Stimulated activated CD4-positive, alpha-beta T cell treated with anti-CD3 and anti-CD28 coated beads, TNF-alpha, amount 100 ng/mL, for 24 hours (primary cell): ENCODE measurements around the gene TLK1.
"Not testable (repeated sequence)": the region's sequence is repeated elsewhere in the genome, so short reads cannot be mapped to it uniquely, and the experiment has no call there.

Experiments used
- DNase-seq, 3 experiments: peaks; one replicate each; pipeline ENCODE4 v3.0.0-alpha.2; 2020; ENCODE audit warnings: low read depth in 3 of 3

Gene TLK1

DNA sequence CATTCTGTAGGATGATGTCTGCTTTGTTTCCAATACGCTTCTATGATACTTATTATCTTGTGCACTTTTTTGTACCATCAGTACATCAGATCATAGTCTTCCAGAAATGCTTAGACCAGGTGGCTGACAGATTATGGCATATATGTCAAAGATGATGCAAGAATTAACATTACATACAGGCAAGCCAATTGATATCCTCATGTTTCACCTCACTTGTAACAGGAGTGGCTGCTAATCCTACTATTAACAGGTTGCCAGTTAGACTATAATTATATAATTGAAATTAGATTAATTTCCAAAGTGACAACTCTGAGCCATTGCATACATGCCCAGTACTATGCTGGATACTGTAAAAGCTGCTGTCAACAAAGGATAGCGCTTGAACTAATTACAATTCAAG is 77.2 kb downstream of the TLK1 start:
- DNase-seq, result no peak

DNA sequence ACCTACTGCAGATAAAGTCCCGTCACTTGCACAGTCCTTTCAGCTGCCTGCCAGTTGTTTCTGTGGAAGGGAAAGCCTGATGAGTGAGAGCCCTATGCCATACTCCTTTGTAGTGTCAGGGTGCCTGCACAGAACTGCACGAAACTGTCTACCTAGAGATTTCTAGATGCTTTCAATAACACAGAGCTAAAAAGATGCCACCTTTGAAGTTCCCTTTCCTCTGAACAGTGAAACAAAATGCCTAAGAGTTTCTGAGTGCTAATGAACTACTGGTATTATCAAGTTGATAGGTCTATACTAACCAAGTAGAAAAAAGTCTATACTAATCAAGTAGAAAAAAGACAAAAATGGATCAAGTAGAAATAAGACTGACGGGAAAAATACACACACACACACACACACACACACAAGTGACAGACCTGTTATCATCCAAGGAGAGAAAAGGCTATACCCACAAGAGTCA is 79.0 kb downstream of the TLK1 start:
- no peak for DNase-seq

DNA sequence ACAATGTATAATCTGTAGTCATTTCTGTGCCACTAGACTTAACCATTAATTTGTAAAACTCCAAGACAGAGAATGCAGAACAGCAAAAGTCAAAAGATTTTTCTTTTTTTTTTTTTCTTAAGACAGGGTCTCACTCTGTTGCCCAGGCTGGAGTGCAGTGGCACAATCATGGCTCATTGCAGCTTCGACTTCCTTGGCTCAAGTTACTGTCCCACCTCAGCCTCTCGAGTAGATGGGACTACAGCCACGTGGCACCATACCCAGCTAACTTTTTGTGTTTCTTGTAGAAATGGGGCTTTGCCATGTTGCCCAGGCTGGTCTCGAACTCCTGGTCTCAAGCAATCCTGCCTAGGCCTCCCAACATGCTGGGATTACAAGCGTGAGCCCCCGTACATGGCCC is 80.1 kb downstream of the TLK1 start:
- DNase-seq, result no peak

DNA sequence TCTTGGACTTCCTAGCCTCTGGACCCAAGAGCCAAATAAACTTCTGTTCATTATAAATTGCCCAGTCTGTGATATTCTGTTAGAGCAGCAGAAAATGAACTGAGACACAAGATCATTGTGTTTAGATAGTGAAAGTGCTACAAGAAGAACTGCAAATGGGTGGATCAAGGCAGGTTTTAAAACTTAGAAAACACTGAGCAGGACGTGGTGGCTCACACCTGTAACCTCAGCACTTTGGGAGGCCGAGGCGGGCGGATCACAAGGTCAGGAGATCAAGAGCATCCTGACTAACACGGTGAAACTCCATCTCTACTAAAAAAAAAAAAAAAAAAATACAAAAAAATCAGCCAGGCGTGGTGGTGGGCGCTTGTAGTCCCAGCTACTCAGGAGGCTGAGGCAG is 84.3 kb downstream of the TLK1 start:
- not testable (repeated sequence) for DNase-seq

DNA sequence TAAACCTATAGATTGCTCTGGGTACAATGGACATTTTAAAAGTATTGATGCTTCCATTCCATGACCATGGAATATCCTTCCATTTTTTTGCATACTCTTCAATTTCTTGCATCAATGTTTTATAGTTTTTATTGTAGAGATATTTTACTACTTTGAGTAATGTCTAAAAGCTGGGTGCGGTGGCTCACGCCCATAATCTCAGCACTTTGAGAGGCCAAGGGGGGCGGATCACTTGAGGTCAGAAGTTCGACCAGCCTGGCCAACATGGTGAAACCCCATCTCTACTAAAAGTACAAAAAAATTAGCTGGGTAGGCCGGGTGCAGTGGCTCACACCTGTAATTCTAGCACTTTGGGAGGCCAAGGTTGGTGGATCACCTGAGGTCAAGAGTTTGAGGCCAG is 88.5 kb downstream of the TLK1 start:
- no peak for DNase-seq

DNA sequence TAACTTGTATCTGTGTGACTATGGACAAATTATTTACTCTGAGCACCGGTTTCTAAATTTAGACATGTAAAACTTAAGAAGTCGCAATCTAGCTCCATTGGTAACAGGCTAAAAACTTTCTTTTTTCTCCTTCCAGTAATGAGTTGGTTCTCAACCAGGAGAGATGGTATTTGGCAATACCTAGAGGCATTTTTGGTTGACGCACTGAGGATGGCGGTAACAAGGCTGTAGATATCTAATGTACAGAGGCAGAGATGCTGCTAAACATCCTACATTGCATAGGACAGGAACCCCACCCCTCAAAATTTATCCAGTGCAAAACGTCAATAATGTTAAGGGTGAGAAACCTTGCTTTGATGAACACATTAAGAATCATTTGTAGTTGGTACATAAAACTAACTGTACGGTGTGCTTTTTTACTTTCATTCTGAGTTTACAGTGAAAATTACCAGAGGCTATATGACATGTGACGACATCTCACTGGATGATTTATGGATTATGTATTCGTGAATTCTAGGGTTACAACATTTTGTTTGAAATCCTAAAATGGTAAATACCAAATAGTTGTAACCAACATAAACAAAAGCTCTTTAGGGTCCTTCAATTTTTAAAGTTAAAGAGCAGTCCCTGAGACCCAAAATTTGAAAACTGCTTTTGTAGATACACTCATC is 91.3 kb downstream of the TLK1 start:
- no peak for DNase-seq

DNA sequence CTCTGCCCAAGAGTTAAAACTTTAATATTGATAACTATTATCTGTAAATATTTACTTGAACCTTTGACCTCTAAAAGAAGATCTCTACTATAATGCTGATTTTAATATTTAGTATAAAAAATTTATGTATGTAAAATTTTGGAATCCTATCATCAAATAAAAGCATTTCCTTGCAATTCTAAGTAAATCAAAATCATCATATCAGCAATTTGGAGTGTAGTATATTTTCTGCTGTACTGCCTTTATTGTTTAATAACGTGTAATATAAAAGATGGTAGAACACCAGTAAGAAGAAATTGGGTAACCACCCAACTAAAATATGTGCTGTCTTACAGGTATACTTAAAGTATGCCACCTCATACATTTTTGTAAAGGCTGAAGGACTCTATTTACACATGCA is 94.6 kb downstream of the TLK1 start:
- no peak for DNase-seq

DNA sequence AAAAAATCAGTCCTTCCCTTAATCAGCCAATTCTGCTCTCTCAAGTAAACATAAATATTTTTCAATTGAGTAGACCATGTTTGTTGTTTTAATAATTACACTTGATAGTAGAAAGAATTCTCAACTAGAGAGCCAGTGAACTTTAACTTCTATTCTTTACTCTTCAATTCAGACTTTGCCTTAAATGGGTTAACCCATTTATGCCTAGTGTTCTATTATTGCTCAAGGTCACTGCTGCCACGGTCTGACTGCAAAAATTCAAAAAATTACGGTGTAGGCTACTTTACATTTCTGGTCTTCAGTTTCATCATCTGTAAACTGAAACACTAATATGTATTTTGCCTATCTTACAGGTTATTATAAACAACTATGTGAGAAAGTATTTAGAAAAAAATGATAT is 103.1 kb downstream of the TLK1 start:
- DNase-seq, result no peak

DNA sequence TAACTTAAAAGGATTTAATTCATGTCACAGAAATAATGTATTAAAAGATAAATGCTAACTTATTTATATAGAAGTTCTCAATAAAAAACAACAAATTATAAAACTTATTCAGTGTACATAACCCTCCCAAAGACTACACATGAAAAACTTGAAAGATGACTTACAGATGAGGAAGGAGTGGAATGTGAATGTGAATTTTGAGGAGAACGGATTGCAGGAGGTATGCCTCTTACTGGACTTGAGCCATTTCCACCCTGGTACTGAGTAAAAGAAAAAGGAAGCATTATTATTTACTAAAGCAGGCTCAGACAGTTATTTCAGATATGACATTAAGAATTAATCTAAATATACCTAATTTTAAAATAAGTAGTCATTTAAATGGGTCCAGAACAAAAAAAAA is 104.4 kb downstream of the TLK1 start:
- no peak for DNase-seq

DNA sequence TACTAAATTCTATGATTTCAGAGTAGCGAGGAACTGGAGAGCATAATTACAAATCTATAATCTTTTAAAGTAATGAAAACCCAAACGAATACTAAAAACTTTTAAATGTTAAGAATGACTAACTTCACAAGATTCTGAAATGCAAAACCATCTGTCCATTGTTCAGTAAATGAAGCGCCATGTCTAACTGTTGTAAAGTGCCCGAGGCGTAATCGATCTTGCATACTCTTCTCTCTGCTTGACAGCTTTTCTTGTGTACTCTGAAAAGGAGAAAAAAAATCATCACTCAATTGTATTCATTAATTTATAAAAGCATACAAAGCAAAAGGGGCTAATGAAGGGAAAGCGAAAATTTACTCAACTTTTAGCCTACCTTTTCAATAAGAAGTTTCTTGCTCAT is 111.0 kb downstream of the TLK1 start:
- DNase-seq, result no peak

DNA sequence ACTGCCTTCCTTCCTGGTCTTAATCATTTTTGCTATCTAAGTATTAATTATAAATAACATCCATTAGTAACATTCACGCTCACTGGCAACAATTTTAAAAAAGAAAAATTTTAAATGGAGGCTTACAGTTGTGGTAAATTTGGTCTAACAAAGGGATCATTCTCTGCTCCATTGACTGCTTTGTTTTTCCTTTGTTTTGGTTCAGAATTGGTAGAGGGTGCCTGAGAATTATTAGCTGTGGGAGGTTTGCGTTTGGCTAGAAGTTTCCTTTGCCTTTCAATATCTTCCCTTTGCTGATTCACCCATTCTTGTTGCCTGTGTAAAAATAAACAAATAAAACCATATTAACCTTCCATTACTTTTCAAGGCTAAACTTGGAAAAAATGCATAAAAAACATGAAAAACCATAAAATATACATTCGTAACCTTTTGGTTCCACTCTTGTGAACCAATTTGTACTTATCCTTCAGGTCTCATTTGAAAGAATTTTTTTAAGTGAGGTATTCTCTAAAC is 114.6 kb downstream of the TLK1 start:
- DNase-seq, result no peak

DNA sequence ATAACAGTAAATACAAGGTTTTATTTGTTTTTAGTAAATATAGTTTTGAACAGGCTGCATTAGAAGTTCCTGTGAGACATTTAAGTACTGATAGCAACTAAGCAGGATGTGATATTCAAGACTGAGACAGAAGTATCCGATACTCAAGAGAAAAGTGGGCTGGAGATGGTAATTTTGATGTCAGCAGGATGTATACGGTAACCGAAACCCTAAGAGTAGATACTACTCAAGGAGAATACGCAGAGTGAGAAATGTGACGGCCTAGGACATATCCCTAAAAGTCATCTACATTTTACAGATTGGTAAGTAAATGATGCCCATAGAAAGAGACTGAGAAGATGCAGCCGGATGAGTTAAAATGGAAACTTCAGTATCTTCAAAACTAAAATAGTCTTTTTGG is 116.3 kb downstream of the TLK1 start:
- DNase-seq, result no peak

DNA sequence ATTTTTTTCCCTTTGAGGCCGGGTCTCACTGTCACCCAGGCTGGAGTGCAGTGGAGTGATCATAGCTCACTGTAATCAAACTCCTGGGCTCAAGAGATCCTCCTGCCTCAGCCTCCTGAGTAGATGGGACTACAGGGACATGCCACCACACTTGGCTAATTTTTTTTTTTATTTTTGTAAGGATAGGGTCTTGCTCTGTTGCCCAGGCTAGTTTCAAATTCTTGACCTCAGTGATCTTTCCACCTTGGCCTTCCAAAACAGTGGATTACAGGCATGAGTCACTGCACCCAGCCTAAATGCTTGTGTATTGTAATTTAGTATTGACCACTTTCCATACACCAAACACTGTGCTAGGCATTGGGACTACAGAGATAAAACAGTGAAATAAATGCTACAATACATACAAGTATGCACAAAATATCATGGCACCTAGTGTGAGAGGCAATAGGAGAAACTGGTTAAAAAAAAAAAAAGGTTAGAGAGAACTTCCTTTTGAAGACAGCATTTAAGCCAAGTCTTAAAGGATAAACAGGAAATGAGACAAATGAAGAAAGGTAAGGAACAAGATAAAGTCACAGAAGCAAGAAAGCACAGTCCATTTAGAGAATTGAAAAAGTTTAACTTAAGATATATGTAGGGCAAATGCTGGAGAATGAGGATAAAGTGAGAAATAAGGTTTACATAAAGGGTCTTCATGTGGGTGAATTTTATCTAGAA is 118.3 kb downstream of the TLK1 start:
- DNase-seq, result no peak

DNA sequence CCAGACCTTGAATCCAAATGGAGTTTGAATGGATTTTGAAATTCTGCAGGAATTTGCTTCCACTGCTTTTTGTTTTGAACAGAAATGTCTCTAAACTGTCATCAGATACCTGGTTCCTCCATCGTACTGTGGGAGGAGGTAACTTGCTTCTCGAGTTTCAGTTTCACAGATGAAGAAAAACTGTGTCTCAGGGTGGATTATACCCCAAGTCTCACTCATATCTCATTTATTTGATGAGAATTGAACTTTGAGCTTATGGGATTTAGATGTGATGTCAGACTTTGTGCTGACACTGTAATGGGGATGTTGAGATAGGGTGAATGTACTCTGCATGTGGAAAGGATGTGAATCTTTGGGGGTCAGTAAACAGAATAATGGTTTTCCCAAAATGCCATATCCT is 124.2 kb downstream of the TLK1 start:
- no peak for DNase-seq

DNA sequence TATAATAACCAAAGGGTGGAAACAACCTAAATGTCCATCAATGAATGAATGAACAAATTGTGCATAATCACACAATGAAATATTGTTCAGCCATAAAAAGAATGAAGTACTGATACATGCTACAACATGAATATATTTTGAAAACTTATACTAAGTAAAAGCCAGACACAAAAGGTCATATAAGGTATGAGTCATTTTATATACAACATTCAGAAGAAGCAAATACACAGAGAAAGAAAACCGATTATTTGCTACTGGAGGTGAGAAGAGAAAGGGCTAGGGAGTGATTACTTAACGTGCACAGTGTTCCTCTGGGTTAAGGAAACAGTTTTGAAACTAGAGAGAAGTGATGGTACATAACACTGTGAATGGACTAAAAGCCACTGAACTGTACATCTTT is 126.4 kb downstream of the TLK1 start:
- no peak for DNase-seq

DNA sequence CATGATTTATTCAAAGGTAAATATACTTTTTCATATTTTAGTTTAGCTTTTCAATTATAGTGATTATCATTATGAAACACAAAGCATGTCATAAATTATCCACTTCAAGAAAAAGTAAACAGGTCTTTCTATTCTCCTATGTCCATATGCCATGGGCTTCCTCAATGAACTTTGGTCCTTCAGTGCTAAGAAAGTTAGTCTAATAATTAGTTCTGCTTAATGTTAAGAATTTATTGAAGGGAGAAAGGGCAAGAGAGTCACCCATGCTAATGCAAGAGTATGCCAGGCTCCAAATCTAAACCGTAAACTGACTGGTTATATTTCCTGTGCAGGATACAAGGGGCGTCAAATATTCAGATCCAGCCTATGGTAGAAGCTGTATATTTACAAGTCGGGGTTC is 135.5 kb downstream of the TLK1 start:
- DNase-seq, result no peak

DNA sequence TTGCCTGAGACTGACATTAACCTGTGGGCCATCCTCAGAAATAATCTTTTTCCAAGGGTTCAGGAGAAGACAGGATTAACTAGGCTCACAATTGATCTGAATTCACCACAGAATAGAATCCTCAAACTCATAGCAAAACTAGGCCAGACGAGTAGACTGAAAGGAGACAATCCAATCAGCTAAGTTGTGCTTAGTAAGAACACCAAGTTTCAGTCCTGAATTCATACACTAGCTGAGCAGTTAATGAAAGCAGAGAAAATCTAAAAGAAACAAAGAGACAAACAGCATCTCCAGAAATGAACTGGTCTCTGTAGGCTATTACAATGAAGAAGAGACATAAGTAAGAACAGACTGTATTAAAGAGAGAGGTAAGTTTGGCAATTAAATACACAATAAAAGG is 142.2 kb downstream of the TLK1 start:
- no peak for DNase-seq

DNA sequence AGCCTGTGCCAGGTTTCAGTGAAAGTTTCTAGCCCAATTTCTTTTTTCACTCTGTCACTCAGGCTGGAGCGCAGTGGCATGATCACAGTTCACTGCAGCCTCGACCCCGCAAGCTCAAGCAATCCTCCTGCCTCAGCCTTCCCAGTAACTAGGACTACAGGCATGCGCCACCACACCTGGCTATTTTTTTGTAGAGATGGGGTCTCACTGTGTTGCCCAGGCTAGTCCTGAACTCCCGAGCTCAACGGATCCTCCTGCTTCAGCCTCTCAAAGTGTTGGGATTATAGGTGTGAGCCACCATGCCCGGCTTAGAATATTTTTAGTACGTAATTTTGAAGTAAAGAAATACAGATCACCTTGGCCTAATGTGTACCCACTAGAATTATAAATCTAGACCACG is 144.6 kb downstream of the TLK1 start:
- no peak for DNase-seq

DNA sequence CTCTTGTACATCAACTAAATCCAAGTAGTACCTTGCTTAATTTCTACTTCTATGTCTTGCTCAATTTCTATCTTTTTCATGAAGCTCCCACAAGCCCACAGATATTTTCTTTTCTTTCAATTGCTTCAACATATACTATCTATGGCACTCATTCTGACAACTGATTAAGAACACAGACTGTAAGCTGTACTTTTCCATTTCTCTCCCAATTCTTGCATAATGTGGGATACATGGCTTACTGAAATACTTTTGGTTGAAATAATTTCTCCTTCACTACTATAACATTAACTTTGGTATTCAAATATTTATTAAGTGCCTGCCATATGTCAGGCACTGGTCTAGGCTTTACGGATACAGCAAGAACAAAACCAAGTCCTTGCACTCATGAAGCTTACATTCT is 146.8 kb downstream of the TLK1 start:
- DNase-seq, result no peak

DNA sequence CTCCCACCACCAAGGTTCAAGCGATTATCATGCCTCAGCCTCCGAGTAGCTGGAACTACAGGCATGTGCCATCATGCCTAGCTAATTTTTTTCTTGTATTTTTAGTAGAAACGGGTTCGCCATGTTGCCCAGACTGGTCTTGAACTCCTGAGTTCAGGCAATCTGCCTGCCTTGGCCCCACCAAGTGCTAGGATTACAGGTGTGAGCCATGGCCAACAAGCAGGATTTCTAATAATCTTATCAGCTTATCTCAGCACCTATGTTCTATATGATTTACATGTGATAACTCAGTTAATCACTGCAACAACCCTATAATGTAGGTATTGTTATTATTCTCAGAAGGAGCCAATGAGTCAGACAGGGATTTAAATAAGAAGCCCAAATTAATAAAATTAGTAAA is 151.3 kb downstream of the TLK1 start:
- DNase-seq, result no peak

DNA sequence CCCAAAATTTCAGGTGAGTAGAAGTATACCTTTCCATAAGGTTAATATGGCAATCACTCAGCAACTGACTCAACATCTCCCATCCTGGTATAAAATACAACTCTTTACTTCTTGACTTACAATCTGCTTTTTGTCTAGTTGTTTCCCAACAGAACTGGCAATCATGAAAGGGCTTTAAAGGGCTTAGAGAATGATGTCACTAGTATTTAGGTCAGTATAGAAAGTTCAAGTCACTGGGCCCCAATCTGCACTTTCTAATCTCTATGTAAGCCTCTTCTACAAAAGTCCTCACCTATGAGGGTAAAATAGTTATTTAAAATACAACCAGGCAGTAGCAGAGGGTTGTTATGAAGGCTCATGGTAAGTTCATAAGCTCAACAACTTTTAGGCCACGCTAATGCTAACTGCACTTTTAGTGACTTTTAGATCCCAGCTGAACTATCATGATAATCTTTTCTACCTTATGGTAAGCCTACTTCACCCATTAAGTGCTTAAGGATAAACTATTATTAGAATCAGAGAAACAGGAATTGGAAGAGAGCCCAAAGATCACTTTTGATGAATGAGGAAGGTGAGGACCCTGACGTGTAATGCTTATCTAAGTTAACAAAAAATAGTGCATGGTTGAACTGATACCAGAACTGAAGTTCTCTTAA is 152.0 kb downstream of the TLK1 start:
- no peak for DNase-seq

DNA sequence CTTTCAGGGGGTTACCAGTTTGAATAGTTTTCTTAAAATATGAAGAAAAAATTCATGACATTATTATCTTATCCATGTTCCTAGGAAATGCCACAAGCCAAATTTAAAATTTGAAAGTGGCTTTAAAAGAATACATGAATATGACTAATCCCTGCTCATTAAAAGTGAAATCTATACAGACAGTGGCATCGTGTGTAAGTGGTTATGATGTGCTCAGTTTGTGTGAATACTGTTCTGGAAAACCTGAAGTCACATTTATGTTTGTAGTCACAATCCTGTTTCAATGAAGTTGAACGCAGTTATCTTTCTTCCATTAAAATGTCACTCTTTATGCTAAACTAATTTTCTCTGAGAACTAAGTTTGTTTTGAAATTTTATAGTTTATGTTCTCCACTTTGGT is 155.9 kb downstream of the TLK1 start:
- no peak for DNase-seq

DNA sequence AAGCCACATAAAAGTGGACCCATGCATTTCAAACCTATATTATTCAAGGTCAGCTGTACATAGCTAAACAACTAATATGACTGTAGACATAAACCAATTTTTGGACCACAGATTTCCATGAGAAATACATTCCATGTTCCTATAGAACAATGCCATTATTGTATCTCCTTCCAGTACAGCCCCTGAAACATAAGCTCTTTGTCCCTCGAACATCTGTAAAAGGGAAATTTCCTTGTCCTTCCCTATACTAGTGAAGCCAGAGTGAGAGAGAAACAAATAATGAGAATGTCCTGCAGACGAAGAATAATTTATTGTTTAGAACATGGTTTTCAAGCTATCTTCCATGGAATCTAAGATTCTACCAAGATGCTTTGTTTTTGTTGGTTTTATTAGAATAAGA is 156.3 kb downstream of the TLK1 start:
- DNase-seq, result no peak
